HepG2 (cell line): ENCODE data around the gene CAPS. TPM values are rescaled to one million over a fixed set of nuclear protein-coding genes. Genes with fewer than 3 reads are reported as not detected.

Experiments used
- BATF2 ChIP-seq: sonication (generic); formaldehyde crosslinking; IDR thresholded peaks from 2 replicates; pipeline ENCODE4 v1.8.0; 2022; ENCODE audit warnings: mild to moderate bottlenecking, missing genetic modification reagents, moderate library complexity
- DRAP1 ChIP-seq: IDR thresholded peaks from 2 replicates; pipeline ENCODE4 v1.6.1; 2016; ENCODE audit warnings: missing genetic modification reagents, missing compliant biosample characterization
- FOXA1 ChIP-seq, 2 experiments: fragments of 450-650 bp in 1 of 2; sonication (generic) in 1 of 2; formaldehyde crosslinking in 1 of 2; IDR thresholded peaks; 2 replicates each; pipeline versions ENCODE4 v1.4.0 to v1.6.1; 2016 to 2020; ENCODE audit warnings: missing genetic modification reagents in 1 of 2
- GABPA ChIP-seq, 2 experiments: IDR thresholded peaks; 2 replicates each; pipeline ENCODE4 v1.6.1; 2011 to 2016; ENCODE audit warnings: low read depth in 2 of 2, low read length in 1 of 2, missing biosample characterization in 1 of 2, missing genetic modification characterization in 1 of 2
- HNRNPL ChIP-seq: fragments of 200-400 bp; formaldehyde crosslinking; IDR thresholded peaks from 2 replicates; pipeline ENCODE4 v1.6.1; 2017; ENCODE audit warnings: mild to moderate bottlenecking, low read depth, low read length
- IRF2 ChIP-seq: IDR thresholded peaks from 2 replicates; pipeline ENCODE4 v1.6.1; 2018; ENCODE audit warnings: missing genetic modification reagents, missing compliant biosample characterization
- MEIS2 ChIP-seq: sonication (generic); formaldehyde crosslinking; IDR thresholded peaks from 2 replicates; pipeline ENCODE4 v1.9.0; 2021; ENCODE audit warnings: mild to moderate bottlenecking, missing genetic modification reagents
- MYC ChIP-seq: sonication (generic); formaldehyde crosslinking; IDR thresholded peaks from 2 replicates; pipeline ENCODE4 v1.9.0; 2021; ENCODE audit warnings: missing genetic modification reagents, borderline replicate concordance
- SETDB1 ChIP-seq: sonication (generic); formaldehyde crosslinking; IDR thresholded peaks from 2 replicates; pipeline ENCODE4 v1.5.1; 2020; ENCODE audit warnings: missing genetic modification reagents, mild to moderate bottlenecking, borderline replicate concordance
- SIX1 ChIP-seq: sonication (generic); formaldehyde crosslinking; IDR thresholded peaks from 2 replicates; pipeline ENCODE4 v1.4.0; 2020; ENCODE audit warnings: missing genetic modification reagents, borderline replicate concordance
- ZNF143 ChIP-seq: sonication (generic); formaldehyde crosslinking; IDR thresholded peaks from 2 replicates; pipeline ENCODE4 v1.4.0; 2020; ENCODE audit warnings: missing genetic modification reagents
- ZNF614 ChIP-seq: IDR thresholded peaks from 2 replicates; pipeline ENCODE4 v1.6.1; 2018; ENCODE audit warnings: missing biosample characterization, missing genetic modification reagents, inconsistent platforms, borderline replicate concordance
- polyA plus RNA-seq, 8 experiments: library from polyadenylated mRNA; depleted of rRNA in 3 of 8; stranded (reverse) in 7 of 8; unstranded in 1 of 8; fragments of >200 nt; fragmentation: Illumina TruSeq in 4 of 8; extraction: Trizol in 4 of 8; gene quantifications; 2 replicates each; pipeline versions ENCODE4 v1.2.1 to v1.2.3, GENCODE V29; 2011 to 2016; ENCODE audit warnings: low read depth in 4 of 8, missing spikeins in 1 of 8, mixed read lengths in 1 of 8; ENCODE audit not compliant: insufficient read depth in 1 of 8
- total RNA-seq, 5 experiments: library from RNA; depleted of rRNA; stranded (reverse); fragments of >200 nt; fragmentation: Illumina TruSeq; extraction: Trizol; gene quantifications; 2 replicates each; pipeline ENCODE4 v1.2.3, GENCODE V29; 2016; ENCODE audit warnings: low read depth in 1 of 5
- TF ChIP-seq, protein P1 (sequence below): fragments of 450-650 bp; IDR thresholded peaks from 2 replicates; pipeline ENCODE4 v1.6.1; 2016
- TF ChIP-seq, protein P2 (sequence below): sonication (generic); formaldehyde crosslinking; IDR thresholded peaks from 2 replicates; pipeline ENCODE4 v1.4.0; 2020; ENCODE audit warnings: mild to moderate bottlenecking, missing genetic modification reagents
- TF ChIP-seq, protein P3 (sequence below): sonication (generic); formaldehyde crosslinking; IDR thresholded peaks from 2 replicates; pipeline ENCODE4 v1.4.0; 2020; ENCODE audit warnings: missing genetic modification reagents, mild to moderate bottlenecking, borderline replicate concordance

CAPS gene
- total and polyA plus RNA-seq, 2 of the 13 experiments (the other 11 are each of a cell fraction or from before 2014, with no cell fraction given) = 3.1 TPM

- TF ChIP-seq, protein P1, sequence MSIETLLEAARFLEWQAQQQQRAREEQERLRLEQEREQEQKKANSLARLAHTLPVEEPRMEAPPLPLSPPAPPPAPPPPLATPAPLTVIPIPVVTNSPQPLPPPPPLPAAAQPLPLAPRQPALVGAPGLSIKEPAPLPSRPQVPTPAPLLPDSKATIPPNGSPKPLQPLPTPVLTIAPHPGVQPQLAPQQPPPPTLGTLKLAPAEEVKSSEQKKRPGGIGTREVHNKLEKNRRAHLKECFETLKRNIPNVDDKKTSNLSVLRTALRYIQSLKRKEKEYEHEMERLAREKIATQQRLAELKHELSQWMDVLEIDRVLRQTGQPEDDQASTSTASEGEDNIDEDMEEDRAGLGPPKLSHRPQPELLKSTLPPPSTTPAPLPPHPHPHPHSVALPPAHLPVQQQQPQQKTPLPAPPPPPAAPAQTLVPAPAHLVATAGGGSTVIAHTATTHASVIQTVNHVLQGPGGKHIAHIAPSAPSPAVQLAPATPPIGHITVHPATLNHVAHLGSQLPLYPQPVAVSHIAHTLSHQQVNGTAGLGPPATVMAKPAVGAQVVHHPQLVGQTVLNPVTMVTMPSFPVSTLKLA = peak; percentile 83
- TF ChIP-seq, protein P2, sequence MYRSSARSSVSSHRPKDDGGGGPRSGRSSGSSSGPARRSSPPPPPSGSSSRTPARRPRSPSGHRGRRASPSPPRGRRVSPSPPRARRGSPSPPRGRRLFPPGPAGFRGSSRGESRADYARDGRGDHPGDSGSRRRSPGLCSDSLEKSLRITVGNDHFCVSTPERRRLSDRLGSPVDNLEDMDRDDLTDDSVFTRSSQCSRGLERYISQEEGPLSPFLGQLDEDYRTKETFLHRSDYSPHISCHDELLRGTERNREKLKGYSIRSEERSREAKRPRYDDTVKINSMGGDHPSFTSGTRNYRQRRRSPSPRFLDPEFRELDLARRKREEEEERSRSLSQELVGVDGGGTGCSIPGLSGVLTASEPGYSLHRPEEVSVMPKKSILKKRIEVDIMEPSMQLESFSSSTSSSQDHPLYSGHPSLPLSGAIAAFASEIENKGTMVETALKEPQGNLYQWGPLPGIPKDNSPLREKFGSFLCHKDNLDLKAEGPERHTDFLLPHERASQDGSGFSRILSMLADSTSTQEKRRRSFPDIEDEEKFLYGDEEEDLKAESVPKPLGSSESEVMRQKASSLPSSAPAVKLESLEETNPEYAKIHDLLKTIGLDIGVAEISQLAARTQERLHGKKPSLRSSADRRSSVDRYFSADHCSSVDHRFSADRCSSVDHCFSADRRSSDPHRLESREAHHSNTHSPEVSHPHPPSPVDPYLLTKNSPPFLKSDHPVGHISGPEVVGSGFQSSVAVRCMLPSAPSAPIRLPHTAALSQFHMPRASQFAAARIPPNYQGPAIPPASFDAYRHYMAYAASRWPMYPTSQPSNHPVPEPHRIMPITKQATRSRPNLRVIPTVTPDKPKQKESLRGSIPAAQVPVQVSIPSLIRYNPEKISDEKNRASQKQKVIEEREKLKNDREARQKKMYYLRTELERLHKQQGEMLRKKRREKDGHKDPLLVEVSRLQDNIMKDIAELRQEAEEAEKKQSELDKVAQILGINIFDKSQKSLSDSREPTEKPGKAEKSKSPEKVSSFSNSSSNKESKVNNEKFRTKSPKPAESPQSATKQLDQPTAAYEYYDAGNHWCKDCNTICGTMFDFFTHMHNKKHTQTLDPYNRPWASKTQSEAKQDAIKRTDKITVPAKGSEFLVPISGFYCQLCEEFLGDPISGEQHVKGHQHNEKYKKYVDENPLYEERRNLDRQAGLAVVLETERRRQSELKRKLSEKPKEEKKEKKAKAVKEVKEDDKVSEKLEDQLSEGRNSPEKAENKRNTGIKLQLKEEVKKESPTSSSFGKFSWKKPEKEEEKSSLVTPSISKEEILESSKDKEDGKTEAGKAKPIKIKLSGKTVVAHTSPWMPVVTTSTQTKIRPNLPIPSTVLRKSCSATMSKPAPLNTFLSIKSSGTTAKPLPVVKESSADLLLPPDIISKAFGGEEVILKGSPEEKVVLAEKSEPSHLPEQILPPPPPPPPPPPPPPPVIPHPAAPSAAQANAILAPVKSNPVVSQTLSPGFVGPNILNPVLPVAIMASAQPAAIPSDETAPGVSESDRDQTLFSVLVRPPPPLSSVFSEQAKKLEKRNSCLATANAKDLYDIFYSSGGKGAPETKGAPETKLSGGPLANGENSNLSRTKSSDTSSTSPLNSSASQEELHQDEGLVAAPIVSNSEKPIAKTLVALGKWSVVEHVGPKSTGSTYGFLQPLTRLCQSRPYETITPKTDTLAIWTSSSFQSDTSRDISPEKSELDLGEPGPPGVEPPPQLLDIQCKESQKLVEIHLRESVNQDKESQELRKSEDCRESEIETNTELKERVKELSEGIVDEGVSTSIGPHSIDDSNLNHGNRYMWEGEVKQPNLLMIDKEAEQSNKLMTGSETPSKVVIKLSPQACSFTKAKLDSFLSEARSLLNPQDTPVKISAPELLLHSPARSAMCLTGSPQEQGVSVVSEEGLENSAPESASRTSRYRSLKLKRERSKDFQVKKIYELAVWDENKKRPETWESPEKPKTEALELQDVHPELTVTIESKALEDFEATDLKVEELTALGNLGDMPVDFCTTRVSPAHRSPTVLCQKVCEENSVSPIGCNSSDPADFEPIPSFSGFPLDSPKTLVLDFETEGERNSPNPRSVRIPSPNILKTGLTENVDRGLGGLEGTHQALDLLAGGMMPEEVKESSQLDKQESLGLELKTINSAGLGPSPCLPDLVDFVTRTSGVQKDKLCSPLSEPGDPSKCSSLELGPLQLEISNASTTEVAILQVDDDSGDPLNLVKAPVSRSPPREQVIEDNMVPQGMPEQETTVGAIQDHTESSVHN = no peak
- TF ChIP-seq DRAP1 (CRISPR knock-in tag) (peak; percentile 97), ZNF614 (peak; percentile 79; the same call in 1 of the 2 replicates), SETDB1 (CRISPR knock-in tag) (no peak), BATF2 (CRISPR knock-in tag) (peak; percentile 51; the same call in 1 of the 2 replicates), HNRNPL (0 out of 2 replicates have a peak, but pooled peaks have one; percentile 18), MEIS2 (CRISPR knock-in tag) (peak; percentile 99), ZNF143 (CRISPR knock-in tag) (peak; percentile 55), IRF2 (peak; percentile 92), MYC (CRISPR knock-in tag) (peak; percentile 94), SIX1 (CRISPR knock-in tag) (peak; percentile 52; the same call in 1 of the 2 replicates), FOXA1 (IDR thresholded peaks at IDR 0.05) (no peak), FOXA1 (CRISPR knock-in tag; IDR thresholded peaks at IDR 0.05) (peak; percentile 87), GABPA (IDR thresholded peaks at IDR 0.05; ENCODE audit: low read depth, low read length) (no peak; the same call in 1 of the 2 replicates), GABPA (CRISPR knock-in tag; IDR thresholded peaks at IDR 0.05; ENCODE audit: low read depth) (peak; percentile 83)
- TF ChIP-seq, protein P3, sequence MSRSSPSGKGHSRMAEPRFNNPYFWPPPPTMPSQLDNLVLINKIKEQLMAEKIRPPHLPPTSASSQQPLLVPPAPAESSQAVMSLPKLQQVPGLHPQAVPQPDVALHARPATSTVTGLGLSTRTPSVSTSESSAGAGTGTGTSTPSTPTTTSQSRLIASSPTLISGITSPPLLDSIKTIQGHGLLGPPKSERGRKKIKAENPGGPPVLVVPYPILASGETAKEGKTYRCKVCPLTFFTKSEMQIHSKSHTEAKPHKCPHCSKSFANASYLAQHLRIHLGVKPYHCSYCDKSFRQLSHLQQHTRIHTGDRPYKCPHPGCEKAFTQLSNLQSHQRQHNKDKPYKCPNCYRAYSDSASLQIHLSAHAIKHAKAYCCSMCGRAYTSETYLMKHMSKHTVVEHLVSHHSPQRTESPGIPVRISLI = peak; percentile 40; the same call in 1 of the 2 replicates
Measured at GRCh38 chr19:5961969-5962945, 48.2 kb downstream of the CAPS start (continued).
